Eye (tissue), 1 donor: ENCODE measurements around the gene MANBA.
"Not testable (repeated sequence)": the region's sequence is repeated elsewhere in the genome, so short reads cannot be mapped to it uniquely, and the experiment has no call there.

Source experiments
- DNase-seq: peaks from one replicate; pipeline ENCODE4 v3.0.0-alpha.2; 2015

The MANBA gene

DNA sequence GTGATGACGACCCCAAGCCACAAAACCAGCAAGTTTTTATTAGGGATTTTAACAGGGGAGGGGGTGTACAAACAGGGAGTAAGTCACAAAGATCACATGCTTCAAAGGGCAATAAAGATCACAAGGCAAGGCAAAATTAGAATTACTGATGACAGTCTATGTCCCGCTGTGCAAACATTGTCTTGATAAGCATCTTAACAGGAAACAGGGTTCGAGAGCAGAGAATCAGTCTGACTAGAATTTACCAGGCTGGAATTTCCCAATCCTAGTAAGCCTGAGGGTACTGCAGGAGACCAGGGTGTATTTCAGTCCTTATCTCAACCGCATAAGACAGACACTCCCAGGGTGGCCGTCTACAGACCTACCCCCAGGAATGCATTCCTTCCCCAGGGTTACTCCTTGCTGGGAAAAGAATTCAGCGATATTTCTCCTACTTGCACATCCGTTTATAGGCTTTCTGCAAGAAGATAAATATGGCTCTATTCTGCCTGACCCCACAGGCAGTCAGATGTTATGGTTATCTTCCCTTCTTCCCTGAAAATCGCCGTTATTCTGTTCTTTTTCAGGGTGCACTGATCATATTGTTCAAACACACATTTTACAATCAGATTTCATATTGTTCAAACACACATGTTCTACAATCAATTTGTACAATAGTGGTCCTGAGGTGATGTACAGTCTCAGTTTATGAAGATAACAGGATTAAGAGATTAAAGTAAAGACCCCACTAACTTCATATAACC, 41.8 kb downstream of the MANBA start:
- DNase-seq: not testable (repeated sequence)

DNA sequence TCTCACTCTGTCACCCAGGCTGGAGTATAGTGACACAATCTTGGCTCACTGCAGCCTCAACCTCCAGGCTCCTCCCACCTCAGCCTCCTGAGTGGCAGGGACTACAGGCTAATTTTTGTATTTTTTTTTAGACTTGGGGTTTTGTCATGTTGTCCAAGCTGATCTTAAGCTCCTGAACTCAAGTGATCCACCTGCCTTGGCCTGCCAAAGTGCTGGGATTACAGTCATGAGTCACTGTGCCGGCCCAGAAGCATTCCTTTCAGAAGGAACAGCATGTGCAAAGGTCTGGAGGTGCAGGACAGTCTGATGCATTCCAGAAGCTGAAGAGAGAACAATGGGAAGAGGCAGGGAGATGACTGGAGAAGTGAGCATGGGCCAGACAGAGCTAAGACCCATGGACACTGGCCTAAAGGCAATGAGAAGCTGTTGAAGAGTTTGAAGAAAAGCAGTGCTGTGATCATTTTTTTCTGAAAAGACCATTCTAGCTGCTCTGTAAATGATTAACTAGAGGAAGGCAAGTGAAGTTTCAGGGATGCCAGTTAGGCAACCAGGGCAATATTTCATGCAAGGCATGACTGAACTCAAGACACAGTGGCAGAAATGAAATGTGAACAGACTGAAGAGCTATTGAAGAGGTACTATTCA, 43.2 kb downstream of the MANBA start:
- no peak for DNase-seq

DNA sequence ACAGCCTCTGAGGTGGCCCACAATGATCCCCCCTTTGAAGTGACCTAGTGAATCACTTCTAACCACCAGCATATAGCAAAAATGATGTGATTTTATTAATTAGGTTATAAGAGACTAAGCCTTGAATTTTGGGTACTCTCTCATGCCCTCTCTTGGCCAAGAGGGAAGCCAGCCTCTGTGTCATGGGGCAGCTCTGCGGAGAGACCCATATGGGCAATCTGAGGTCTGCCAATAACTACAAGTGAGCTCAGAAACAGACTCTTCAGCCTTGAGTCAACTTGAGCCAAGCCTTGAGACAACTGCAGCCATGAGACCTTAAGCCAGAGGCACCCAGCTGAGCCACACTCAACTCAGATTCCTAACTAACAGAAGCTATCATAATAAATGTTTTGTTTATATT, 45.7 kb downstream of the MANBA start:
- no peak for DNase-seq

GRCh38 chr4:102713774-102714173, 47.0 kb downstream of the MANBA start:
- not testable (repeated sequence) for DNase-seq

- peak; percentile 9 for DNase-seq
Measured at GRCh38 chr4:102713096-102713495, 47.7 kb downstream of the MANBA start.

DNA sequence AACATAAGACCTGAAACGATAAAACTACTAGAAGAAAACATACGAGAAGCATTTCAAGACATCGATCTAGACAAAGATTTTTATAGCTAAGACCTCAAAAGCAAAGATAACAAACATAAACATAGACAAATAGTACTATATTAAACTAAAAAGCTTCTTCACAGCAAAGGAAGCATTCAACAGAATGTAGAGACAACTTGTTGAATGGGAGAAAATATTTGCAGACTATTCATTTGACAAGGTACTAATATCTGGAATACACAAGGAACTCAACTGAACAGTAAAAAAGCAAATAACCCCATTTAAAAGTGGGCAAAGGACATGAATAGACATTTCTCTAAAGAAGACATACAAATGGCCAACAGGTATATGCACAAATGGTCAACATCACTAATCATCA, 49.8 kb downstream of the MANBA start:
- DNase-seq: no peak

DNA sequence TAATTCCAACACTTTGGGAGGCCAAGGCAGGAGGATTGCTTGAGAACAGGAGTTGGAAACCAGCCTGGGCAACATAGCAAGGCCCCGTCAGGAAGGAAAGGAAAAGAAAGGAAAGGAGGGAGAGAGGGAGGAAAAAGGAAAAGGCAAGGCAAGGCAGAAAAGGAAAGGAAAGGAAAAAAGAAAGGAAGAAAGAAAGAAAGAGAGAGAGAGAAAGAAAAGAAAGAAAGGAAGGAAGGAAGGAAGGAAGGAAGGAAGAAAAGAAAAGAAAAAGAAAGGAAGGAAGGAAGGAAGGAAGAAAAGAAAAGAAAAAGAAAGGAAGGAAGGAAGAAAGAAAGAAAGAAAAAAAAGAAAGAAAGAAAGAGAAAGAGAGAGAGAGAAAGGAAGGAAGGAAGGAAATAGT, 51.7 kb downstream of the MANBA start:
- DNase-seq: not testable (repeated sequence)

GRCh38 chr4:102707150-102707549, 53.6 kb downstream of the MANBA start:
- no peak for DNase-seq

DNA sequence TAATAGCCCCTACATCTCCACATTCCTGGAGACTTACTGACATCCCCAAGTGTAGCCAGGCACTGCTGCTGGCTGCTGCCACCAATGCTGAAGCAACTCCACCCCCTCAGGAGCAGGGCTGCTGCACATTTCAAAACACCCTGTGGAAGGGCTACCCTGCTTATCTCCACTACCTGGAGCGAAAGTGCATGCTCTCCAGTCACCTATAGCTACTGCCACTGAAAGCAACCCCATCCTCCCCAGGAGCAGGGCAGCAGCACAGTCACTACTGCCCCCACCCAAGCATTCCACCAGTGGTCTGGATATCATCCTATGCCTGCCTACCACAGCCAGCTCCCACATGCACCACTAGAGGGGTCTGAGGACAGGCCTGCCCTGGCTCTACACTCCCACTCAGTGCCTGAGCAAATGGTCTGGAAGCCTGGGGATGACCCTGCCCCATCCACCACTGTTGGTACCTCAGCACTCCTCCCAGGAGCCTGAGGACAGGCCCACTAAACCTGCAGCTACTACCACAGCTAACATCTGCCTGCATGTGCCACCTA, 55.3 kb downstream of the MANBA start:
- no peak for DNase-seq

DNA sequence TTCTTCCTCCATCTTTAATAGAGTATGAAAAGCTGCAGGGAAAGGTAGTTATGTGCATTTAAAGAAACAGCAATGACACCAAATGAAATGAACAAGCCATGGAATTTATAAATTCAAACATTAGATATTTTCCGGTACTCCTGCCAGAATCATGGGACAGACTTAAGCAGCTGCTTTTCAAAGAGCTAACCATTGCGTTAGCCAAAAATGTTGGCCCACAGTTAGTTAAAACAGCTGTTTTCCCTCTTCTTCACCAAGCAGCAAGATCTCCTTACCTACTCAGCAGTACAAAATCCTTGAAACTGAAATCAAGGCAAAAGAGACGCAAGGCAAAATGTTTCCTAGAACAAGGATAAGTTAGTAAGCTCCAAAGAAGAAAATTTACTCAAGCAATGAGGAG, 64.0 kb downstream of the MANBA start:
- DNase-seq: no peak

- no peak for DNase-seq
Measured at GRCh38 chr4:102694791-102695190, 66.0 kb downstream of the MANBA start.

DNA sequence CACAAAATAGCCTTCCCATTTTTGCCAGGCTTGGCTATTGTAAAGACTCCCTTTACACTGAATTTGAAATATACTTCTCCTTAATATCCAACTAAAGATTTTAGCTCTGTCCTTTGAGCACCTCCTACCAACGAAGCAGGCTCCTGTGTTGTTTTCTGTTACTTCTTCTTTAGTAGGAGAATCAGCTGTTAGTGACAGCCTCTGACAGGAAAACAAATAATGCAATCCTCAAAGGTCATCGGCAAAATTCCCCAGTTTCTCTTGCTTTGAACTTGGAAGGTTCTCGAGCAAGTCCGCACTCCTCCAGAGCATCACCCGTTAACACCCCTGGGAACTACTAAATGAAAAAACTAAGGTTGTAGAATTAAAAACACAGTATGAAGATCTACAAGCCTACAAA, 66.9 kb downstream of the MANBA start:
- DNase-seq: no peak

GRCh38 chr4:102693262-102693850, 67.4 kb downstream of the MANBA start:
- no peak for DNase-seq

DNA sequence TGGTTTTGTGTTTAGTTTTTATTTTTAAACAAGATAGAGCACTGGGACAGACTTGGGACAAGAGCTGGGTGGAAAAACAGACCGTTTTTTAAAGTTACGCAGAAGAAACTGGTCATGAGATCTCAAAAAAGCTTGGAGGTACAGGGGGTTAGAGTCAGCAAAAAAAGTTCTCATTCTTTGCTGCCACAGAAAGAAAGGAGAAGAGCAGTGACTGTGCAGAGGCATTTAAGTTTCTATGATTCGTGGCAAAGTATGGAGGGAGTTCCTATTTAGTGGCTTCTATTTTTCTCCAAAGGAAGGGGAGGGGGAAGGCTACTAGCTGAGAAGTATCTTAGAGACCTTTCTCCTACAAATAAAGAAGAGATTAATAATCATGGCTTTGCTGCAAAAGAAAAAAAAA, 68.3 kb downstream of the MANBA start:
- DNase-seq: no peak

- no peak for DNase-seq
Measured at GRCh38 chr4:102687982-102688433, 72.8 kb downstream of the MANBA start.

- no peak for DNase-seq
Measured at GRCh38 chr4:102687373-102687981, 73.3 kb downstream of the MANBA start.

DNA sequence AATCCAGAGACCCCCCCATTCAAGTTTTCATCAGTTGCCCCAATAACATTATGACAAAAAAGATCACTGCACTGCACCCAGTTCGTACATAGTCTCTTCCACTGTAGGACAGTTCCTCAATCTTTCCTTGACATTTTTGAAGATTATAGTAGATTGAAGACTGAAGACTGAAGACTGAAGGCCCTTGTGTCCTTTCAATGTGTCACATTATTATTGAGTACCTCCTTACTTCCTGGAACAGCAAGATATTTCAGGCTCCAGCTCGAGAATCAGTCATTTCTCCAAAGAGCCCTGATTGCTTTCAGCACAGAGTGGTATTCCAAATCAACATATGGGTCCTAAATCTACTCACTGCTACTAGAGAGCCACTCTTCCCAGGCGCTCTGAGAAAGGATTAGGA, 75.0 kb downstream of the MANBA start:
- no peak for DNase-seq

- no peak for DNase-seq
Measured at GRCh38 chr4:102684610-102685052, 76.1 kb downstream of the MANBA start.

- DNase-seq: no peak
Measured at GRCh38 chr4:102683881-102684609, 76.7 kb downstream of the MANBA start.

DNA sequence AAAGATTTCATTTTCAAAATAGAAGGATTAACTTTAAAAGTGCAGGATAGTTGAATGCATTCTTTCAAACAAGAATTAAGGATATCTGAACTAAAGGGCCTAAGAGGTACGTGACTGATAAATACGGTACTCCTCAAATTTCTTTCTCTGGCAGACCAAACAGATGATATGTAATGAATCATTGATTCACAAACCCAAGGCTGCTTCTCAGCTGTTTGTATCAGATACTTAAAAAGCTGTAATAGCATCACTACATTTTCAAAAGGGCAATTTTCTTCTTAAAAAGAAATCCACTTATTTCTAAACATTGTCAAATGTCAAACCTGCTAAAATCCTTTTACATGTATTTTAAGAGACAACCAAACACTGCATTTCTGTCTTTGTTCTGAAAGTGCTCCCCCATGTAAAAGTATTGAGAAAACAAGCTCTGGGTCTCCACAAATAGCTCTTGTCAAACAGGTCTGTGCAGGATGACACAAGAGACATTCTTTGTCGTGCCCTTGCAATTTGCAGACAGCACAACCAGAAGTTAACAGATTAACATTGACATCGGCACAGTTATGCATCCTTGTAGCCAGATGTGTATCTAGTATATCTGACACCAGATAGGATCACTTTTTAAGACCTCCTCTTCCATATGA, 82.0 kb downstream of the MANBA start:
- DNase-seq: peak; percentile 37

DNA sequence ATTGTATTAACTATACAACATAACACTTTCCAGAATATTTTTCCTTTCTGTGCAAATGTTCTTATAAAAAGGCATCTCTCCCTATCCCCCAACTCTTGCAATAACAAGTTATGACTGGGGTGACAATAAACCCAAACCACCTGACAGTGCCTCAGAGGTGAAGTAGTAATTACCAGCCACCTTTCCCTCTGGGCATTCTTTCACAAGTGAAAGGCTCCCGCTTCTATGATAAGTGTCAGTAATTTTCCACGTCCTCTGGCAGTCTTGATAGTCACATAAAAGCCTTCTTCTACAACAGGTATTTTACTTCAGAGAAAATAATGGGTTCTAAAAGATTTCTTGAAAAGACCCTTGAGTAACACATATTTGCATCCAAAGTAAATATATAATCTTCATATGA, 82.7 kb downstream of the MANBA start:
- peak; percentile 33 for DNase-seq

DNA sequence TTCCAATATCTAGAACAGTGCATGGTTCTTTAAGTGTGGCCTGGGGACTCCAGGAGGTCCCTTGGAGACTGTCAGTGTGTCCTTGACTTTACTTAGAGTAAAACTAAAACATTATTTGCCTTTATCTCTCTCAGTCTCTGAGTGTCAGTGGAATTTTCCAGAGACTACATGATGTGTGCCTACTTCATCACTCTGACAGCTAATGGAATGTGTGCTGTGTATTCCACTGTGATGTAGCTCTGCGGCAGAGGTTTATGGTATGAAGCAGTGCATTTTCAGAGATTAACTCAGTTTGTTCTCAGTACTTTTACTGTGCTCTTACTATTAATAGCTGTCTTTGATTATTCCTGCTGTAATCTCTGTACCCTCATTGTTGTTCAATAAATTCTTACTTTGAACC, 85.6 kb downstream of the MANBA start:
- DNase-seq: peak; percentile 67
